Uterus (tissue), 4 donors: Measurements from ENCODE around the gene TMEM131. TPM values are rescaled to one million over a fixed set of nuclear protein-coding genes. Genes with fewer than 3 reads are reported as not detected.

Source experiments
- DNase-seq, 2 donors: peaks; one replicate each; pipeline ENCODE4 v3.0.0-alpha.2; 2019 to 2020
- H3K27ac ChIP-seq, 2 donors: fragments of 200-600 bp; sonication (generic); 1 replicate in 1 of 2; 2 replicates in 1 of 2; pipeline ENCODE4 v1.5.1; 2016 to 2018
- H3K27me3 ChIP-seq, 2 donors: fragments of 200-600 bp; sonication (generic); one replicate each; pipeline ENCODE4 v1.5.1; 2018 to 2019; ENCODE audit warnings: control low read depth in 1 of 2
- H3K36me3 ChIP-seq, 2 donors: fragments of 200-600 bp; sonication (generic); one replicate each; pipeline ENCODE4 v1.5.1; 2019; ENCODE audit warnings: control low read depth in 1 of 2
- H3K4me1 ChIP-seq, 2 donors: fragments of 200-600 bp; sonication (generic); one replicate each; pipeline ENCODE4 v1.5.1; 2018 to 2019; ENCODE audit warnings: control low read depth in 1 of 2
- H3K4me3 ChIP-seq, 2 donors: fragments of 200-600 bp; sonication (generic); 1 replicate in 1 of 2; 2 replicates in 1 of 2; pipeline ENCODE4 v1.5.1; 2018 to 2019; ENCODE audit warnings: mild to moderate bottlenecking in 1 of 2
- H3K9me3 ChIP-seq, 2 donors: fragments of 200-600 bp; sonication (generic); one replicate each; pipeline ENCODE4 v1.5.1; 2019; ENCODE audit warnings: control low read depth in 1 of 2
- CTCF ChIP-seq, 4 experiments: fragments of 200-600 bp in 2 of 4; fragments of 450-650 bp in 2 of 4; sonication (generic) in 2 of 4; IDR thresholded peaks; one replicate each; pipeline ENCODE4 v1.5.1; 2016 to 2019; ENCODE audit warnings: antibody characterized with exemption in 4 of 4, mild to moderate bottlenecking in 2 of 4, moderate library complexity in 1 of 4
- POLR2A ChIP-seq, 2 donors: fragments of 450-650 bp; IDR thresholded peaks; one replicate each; pipeline ENCODE4 v1.6.1; 2016; ENCODE audit warnings: antibody characterized with exemption in 2 of 2, mild to moderate bottlenecking in 1 of 2, moderate library complexity in 1 of 2
- intact Hi-C: fragments of 100-400 bp; cut with DNase I; formaldehyde crosslinking; loops from one replicate; pipeline ENCODE4 v1.15.1; 2023; ENCODE audit warnings: low total_unique reads
- small RNA-seq: library from RNA; depleted of rRNA; stranded (forward); fragments of <200 nt; gene quantifications from one replicate; pipeline ENCODE3, GENCODE V24; 2016
- total RNA-seq, 4 donors: library from RNA; depleted of rRNA in 3 of 4; stranded (reverse); fragments of >200 nt in 3 of 4; gene quantifications; one replicate each; pipeline versions ENCODE4 v1.1.0 to v1.2.4, GENCODE V29; 2014 to 2023
- donor health status: DM: yes; HTN: yes; CAD: no.

TMEM131 gene
- total RNA-seq, 4 donors from 2014 or later = 14.1 to 62.4 (median 35.4) TPM

GRCh38 chr2:97711394-97711711 lies 284.4 kb downstream of the TMEM131 start:
- Histone ChIP-seq H3K4me3 (no peak overlapping the region), H3K9me3 (no peaks in the 10 kb centered on the region), H3K36me3 (no peaks in the 10 kb centered on the region), H3K27me3 (no peaks in the 10 kb centered on the region), H3K27ac (no peak overlapping the region), H3K4me1 (no peaks in the 10 kb centered on the region)
- intact Hi-C loops = no loop called here
- no peak for DNase-seq
- TF ChIP-seq CTCF (IDR thresholded peaks at IDR 0.05) (no peak), POLR2A (IDR thresholded peaks at IDR 0.05) (no peak)

GRCh38 chr2:97708608-97709007 lies 287.1 kb downstream of the TMEM131 start:
- TF ChIP-seq POLR2A (IDR thresholded peaks at IDR 0.05) (no peak), CTCF (IDR thresholded peaks at IDR 0.05) (no peak)
- DNase-seq = no peak
- Histone ChIP-seq H3K9me3 (no peaks in the 10 kb centered on the region), H3K27me3 (no peaks in the 10 kb centered on the region), H3K4me3 (no peak overlapping the region), H3K36me3 (no peaks in the 10 kb centered on the region), H3K27ac (no peak overlapping the region), H3K4me1 (no peaks in the 10 kb centered on the region)
- intact Hi-C loops = no loop called here

- Histone ChIP-seq H3K4me1 (no peaks in the 10 kb centered on the region), H3K27ac (no peak overlapping the region), H3K9me3 (no peaks in the 10 kb centered on the region), H3K36me3 (no peaks in the 10 kb centered on the region), H3K4me3 (no peak overlapping the region), H3K27me3 (no peaks in the 10 kb centered on the region)
- no peak for DNase-seq
- no peak for TF ChIP-seq CTCF (IDR thresholded peaks at IDR 0.05)
- TF ChIP-seq POLR2A (IDR thresholded peaks at IDR 0.05) = no peak
- intact Hi-C loops = no loop called here
Observed at GRCh38 chr2:97708048-97708380, 287.7 kb downstream of the TMEM131 start.

GRCh38 chr2:97707362-97708047 lies 288.2 kb downstream of the TMEM131 start:
- intact Hi-C loops = no loop called here
- no peak for DNase-seq
- no peak for TF ChIP-seq CTCF (IDR thresholded peaks at IDR 0.05)
- no peak for TF ChIP-seq POLR2A (IDR thresholded peaks at IDR 0.05)
- Histone ChIP-seq H3K36me3 (no peaks in the 10 kb centered on the region), H3K27ac (no peak overlapping the region), H3K4me1 (no peaks in the 10 kb centered on the region), H3K9me3 (no peaks in the 10 kb centered on the region), H3K27me3 (no peaks in the 10 kb centered on the region), H3K4me3 (no peak overlapping the region)

- Histone ChIP-seq H3K4me1 (no peaks in the 10 kb centered on the region), H3K36me3 (no peaks in the 10 kb centered on the region), H3K27me3 (no peaks in the 10 kb centered on the region), H3K9me3 (no peaks in the 10 kb centered on the region), H3K27ac (no peak overlapping the region), H3K4me3 (no peak overlapping the region)
- no peak for TF ChIP-seq CTCF (IDR thresholded peaks at IDR 0.05)
- no peak for TF ChIP-seq POLR2A (IDR thresholded peaks at IDR 0.05)
- no peak for DNase-seq
- intact Hi-C loops = no loop called here
Observed at GRCh38 chr2:97706708-97707345, 288.9 kb downstream of the TMEM131 start.

Small RNA genes within 50 kb of the gene (small RNA-seq; reads per million reads assigned to genes)
- gene HMGN1P36 (not detected), gene RNU7-96P (not detected)

Other genes starting within 250 kb of the TMEM131 start
- 1 to 10 TPM in 1 of 4 donors, under 1 TPM in 1, not detected in 2; 0.98 to 2.1 TPM for gene VWA3B, start 91.2 kb upstream of the TMEM131 start, total RNA-seq